Mesodermal cell (in vitro differentiated cells): ENCODE data around the gene ADGRD1.
"Not testable (repeated sequence)": the region's sequence is repeated elsewhere in the genome, so short reads cannot be mapped to it uniquely, and the experiment has no call there.

Source experiments
- H3K27ac ChIP-seq: 2 replicates; pipeline ENCODE4 v1.7.0; 2013; ENCODE audit warnings: mild to moderate bottlenecking, low read depth, low read length, moderate library complexity; ENCODE audit not compliant: severe bottlenecking
- H3K36me3 ChIP-seq: 2 replicates; pipeline ENCODE4 v1.7.1; 2013; ENCODE audit warnings: mild to moderate bottlenecking, low read length, moderate library complexity; ENCODE audit not compliant: control insufficient read depth, insufficient read depth
- H3K4me1 ChIP-seq: one replicate; pipeline ENCODE4 v1.7.1; 2013; ENCODE audit warnings: mild to moderate bottlenecking, low read length; ENCODE audit not compliant: insufficient read depth, control insufficient read depth, poor library complexity, severe bottlenecking
- H3K4me3 ChIP-seq: 2 replicates; pipeline ENCODE4 v1.7.0; 2013; ENCODE audit warnings: low read length, control low read depth, mild to moderate bottlenecking; ENCODE audit not compliant: insufficient read depth, poor library complexity, severe bottlenecking; ENCODE audit errors: extremely low read depth
- H3K9me3 ChIP-seq: 2 replicates; pipeline ENCODE4 v1.7.1; 2013; ENCODE audit warnings: mild to moderate bottlenecking, low read length, moderate library complexity; ENCODE audit not compliant: control insufficient read depth
- WGBS, 2 experiments: methylation state at CpG; one replicate each; pipeline ENCODE4 v1.1.5; 2013; ENCODE audit warnings: missing lambda C conversion rate in 2 of 2; ENCODE audit not compliant: insufficient coverage in 2 of 2; 5-methylcytosine and 5-hydroxymethylcytosine counted together

Gene ADGRD1

GRCh38 chr12:131061041-131061806, 107.5 kb downstream of the ADGRD1 start:
- H3K4me1 ChIP-seq: no peaks in the 10 kb centered on the region
- H3K9me3 ChIP-seq: no peaks in the 10 kb centered on the region
- no peak overlapping the region for H3K4me3 ChIP-seq
- H3K27ac ChIP-seq: no peak overlapping the region
- WGBS, 2 experiments: 88 to 89% methylated on average over 6 to 10 of the region's 13 CpGs
- H3K36me3 ChIP-seq: no peaks in the 10 kb centered on the region

- WGBS, 2 experiments: 100% methylated on average over 1 to 3 of the region's 3 CpGs
- no peaks in the 10 kb centered on the region for H3K9me3 ChIP-seq
- no peak overlapping the region for H3K27ac ChIP-seq
- H3K36me3 ChIP-seq: no peaks in the 10 kb centered on the region
- H3K4me1 ChIP-seq: no peaks in the 10 kb centered on the region
- H3K4me3 ChIP-seq: no peak overlapping the region
Observed at GRCh38 chr12:131063413-131063812, 109.7 kb downstream of the ADGRD1 start.

GRCh38 chr12:131063960-131064359, 110.3 kb downstream of the ADGRD1 start:
- H3K27ac ChIP-seq: no peak overlapping the region
- H3K9me3 ChIP-seq: no peaks in the 10 kb centered on the region
- H3K4me3 ChIP-seq: no peak overlapping the region
- WGBS, 2 experiments: 60% methylated on average over 1 of the region's 2 CpGs; no CpG with 5 or more reads in 1 of the 2 experiments
- no peaks in the 10 kb centered on the region for H3K4me1 ChIP-seq
- no peaks in the 10 kb centered on the region for H3K36me3 ChIP-seq

- 92 to 96% methylated on average over 11 of the region's 11 CpGs for WGBS, 2 experiments
- Histone ChIP-seq H3K36me3 (no peaks in the 10 kb centered on the region), H3K4me1 (no peaks in the 10 kb centered on the region), H3K4me3 (no peak overlapping the region), H3K27ac (no peak overlapping the region), H3K9me3 (no peaks in the 10 kb centered on the region)
Observed at GRCh38 chr12:131065279-131065678, 111.6 kb downstream of the ADGRD1 start.

- H3K4me3 ChIP-seq: no peak overlapping the region
- 82 to 83% methylated on average over 2 to 4 of the region's 4 CpGs for WGBS, 2 experiments
- H3K36me3 ChIP-seq: no peaks in the 10 kb centered on the region
Observed at GRCh38 chr12:131065801-131066200, 112.1 kb downstream of the ADGRD1 start.

GRCh38 chr12:131066207-131066885, 112.6 kb downstream of the ADGRD1 start:
- H3K27ac ChIP-seq: no peak overlapping the region
- no peak overlapping the region for H3K4me3 ChIP-seq
- no peaks in the 10 kb centered on the region for H3K36me3 ChIP-seq
- H3K4me1 ChIP-seq: no peaks in the 10 kb centered on the region
- WGBS, 2 experiments: 88 to 89% methylated on average over 24 to 26 of the region's 27 CpGs
- no peaks in the 10 kb centered on the region for H3K9me3 ChIP-seq

More at GRCh38 chr12:131065801-131066200, 112.1 kb downstream of the ADGRD1 start:
- Histone ChIP-seq H3K4me1 (no peaks in the 10 kb centered on the region), H3K27ac (no peak overlapping the region), H3K9me3 (no peaks in the 10 kb centered on the region)

GRCh38 chr12:131066886-131067490, 113.3 kb downstream of the ADGRD1 start:
- Histone ChIP-seq H3K4me1 (no peaks in the 10 kb centered on the region), H3K4me3 (no peak overlapping the region), H3K36me3 (no peaks in the 10 kb centered on the region), H3K27ac (no peak overlapping the region), H3K9me3 (no peaks in the 10 kb centered on the region)
- WGBS, 2 experiments: 87 to 95% methylated on average over 13 to 14 of the region's 14 CpGs

- no peak overlapping the region for H3K4me3 ChIP-seq
- WGBS, 2 experiments: 84 to 92% methylated on average over 10 of the region's 12 CpGs
- H3K36me3 ChIP-seq: no peaks in the 10 kb centered on the region
- H3K4me1 ChIP-seq: no peaks in the 10 kb centered on the region
- no peaks in the 10 kb centered on the region for H3K9me3 ChIP-seq
- H3K27ac ChIP-seq: no peak overlapping the region
Observed at GRCh38 chr12:131067981-131068851, 114.5 kb downstream of the ADGRD1 start.

- WGBS, 2 experiments: 71 to 76% methylated on average over 10 to 11 of the region's 17 CpGs
- H3K4me1 ChIP-seq, H3K27ac ChIP-seq, H3K4me3 ChIP-seq, H3K9me3 ChIP-seq, H3K36me3 ChIP-seq: not testable (repeated sequence)
Observed at GRCh38 chr12:131068926-131069720, 115.4 kb downstream of the ADGRD1 start.

GRCh38 chr12:131070136-131070535, 116.4 kb downstream of the ADGRD1 start:
- not testable (repeated sequence) for H3K9me3 ChIP-seq, H3K36me3 ChIP-seq, H3K4me3 ChIP-seq, H3K4me1 ChIP-seq, H3K27ac ChIP-seq
- WGBS, 2 experiments: 90 to 97% methylated on average over 14 to 17 of the region's 21 CpGs
